GM19397 (cell line): ENCODE results near the gene CYP1A2.

Source experiments
- ATAC-seq: cut with Tn5 transposase; IDR thresholded peaks from one replicate; pipeline ENCODE4 v1.9.1; 2021; ENCODE audit warnings: mild to moderate bottlenecking, moderate library complexity; ENCODE audit not compliant: unreplicated experiment

Gene CYP1A2

GRCh38 chr15:74802862-74803447, 54.3 kb downstream of the CYP1A2 start:
- no peak for ATAC-seq

- ATAC-seq, result no peak
Observed at GRCh38 chr15:74804935-74805334, 56.3 kb downstream of the CYP1A2 start.
